Stimulated activated CD4-positive, alpha-beta T cell treated with anti-CD3 and anti-CD28 coated beads, TNF-alpha, amount 100 ng/mL, for 48 hours (primary cell): ENCODE data around the gene OBSCN.

Source experiments
- DNase-seq, 3 donors: peaks; one replicate each; pipeline ENCODE4 v3.0.0-alpha.2; 2020; ENCODE audit warnings: low read depth in 3 of 3

Gene OBSCN

DNA sequence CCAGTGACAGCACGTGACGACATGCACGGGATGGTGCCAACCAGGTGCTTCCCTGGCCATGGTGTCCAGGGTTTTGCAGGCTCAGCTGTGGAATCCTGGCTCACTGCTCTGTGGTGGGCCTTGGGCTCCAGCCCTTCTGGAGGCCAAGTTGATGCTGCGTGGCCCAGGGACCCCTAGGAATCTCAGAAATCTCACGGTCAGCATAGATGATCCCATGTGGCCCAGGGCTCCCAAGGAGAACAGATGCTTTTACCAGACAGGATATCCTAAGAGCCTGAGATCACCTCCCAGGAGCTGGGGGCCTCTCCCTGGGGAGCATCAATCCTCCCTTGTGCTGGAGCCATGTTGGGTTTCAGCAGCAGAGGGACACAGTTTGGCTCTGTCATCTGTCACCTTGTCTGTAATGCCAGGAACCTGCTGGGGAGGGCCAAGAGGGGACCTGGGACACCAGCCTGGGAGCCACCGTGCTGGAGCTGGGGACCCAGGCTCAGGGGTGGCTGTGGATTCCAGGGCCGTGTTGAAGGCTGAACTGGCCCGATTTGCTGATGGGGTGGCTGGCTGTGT, 134.9 kb downstream of the OBSCN start:
- DNase-seq: no peak

- no peak for DNase-seq
Measured at GRCh38 chr1:228343191-228343661, 135.4 kb downstream of the OBSCN start.

DNA sequence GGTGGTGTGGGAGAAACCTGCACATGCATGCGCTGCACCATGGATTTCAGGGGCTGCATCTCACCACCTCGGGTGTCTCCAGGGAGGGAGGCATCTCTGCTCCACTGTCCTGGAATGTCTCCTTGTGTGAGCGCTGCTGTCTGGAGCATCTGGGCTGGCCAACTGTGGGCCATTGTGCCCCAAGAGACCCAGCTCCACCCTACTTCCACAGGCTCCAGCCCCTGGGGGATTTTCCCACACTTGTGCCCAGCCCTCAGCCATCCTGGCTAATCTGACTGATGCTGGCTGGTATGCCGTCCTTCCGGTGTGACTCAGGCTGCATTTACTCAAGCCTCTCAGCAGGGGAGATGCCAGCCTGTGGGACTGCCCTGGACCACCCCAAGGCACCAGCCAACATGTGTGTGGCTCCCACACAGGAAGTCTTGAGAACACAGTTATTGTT, 136.8 kb downstream of the OBSCN start:
- no peak for DNase-seq

DNA sequence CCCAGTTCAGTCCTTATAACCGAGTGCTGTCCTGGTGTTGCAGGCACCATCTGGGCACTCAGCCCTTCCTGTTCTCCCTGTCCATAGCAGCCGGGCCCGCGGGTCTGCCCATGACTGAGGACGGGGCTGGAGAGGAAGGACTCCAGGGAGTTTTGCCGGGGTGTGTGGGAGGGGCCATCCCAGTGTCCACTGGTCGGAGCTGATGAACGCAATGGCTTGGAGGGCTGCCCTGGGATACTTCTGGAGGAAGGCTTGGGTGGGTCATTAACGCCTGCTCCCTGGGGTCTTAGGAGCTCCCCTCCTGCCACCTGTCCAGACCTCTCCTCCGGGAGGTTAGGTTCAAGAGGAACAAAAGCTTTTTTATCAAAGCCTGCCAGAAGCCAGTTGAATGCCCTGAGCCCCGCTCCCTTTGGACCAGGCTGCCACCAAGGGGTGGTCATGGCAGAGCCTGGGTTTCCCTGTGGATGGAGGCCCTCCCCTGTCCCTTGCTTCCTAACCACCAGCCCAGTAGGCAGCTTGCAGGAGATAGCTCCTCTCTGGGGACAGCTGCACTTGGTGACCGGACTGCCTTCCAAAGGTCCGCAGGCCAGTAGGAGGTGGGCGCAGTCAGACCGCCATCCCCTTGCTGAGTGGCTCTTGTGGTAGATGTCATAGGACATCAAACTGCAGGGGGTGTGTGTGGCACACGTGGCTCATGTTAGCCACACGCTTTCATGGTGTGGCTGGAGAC, 137.5 kb downstream of the OBSCN start:
- DNase-seq: no peak

GRCh38 chr1:228346731-228347130, 138.9 kb downstream of the OBSCN start:
- no peak for DNase-seq

- no peak for DNase-seq
Measured at GRCh38 chr1:228347181-228347580, 139.3 kb downstream of the OBSCN start.

DNA sequence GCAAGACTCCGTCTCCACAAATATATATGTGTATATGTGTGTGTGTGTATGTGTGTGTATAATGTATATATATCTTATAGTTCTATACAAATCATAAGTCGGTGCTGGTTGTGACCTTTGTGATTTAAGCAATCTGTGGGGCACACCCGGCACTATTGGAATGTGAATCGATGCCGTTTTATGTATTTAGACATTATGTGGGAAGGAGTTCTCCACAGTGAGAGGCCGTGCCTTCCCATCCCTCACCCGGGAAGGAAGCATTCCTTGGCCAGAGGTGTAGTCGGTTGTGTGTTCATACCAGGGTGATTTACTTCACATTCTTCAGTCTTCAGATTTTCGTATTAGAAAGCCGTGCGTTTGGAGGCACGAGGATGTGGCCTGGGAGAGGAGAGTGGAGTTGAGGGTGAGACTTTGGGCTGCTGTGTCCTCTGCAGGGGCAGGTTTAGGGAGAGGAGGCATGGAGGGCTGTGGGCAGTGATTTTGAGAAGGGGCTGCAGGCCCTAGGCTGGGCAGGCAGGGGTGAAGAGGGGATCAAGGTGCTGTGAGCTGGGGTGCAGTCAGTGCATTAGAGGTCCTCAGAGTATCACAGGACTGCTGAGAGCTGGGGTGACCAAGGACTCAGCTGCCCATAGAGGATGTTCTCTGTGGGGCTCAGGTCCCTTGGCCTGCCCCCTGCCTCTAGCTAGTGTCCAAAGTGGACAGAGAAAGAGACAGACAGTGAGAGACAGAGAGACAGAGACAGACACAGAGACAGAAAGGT, 141.0 kb downstream of the OBSCN start:
- no peak for DNase-seq

- no peak for DNase-seq
Measured at GRCh38 chr1:228349701-228350171, 141.9 kb downstream of the OBSCN start.

GRCh38 chr1:228350179-228350742, 142.4 kb downstream of the OBSCN start:
- no peak for DNase-seq

DNA sequence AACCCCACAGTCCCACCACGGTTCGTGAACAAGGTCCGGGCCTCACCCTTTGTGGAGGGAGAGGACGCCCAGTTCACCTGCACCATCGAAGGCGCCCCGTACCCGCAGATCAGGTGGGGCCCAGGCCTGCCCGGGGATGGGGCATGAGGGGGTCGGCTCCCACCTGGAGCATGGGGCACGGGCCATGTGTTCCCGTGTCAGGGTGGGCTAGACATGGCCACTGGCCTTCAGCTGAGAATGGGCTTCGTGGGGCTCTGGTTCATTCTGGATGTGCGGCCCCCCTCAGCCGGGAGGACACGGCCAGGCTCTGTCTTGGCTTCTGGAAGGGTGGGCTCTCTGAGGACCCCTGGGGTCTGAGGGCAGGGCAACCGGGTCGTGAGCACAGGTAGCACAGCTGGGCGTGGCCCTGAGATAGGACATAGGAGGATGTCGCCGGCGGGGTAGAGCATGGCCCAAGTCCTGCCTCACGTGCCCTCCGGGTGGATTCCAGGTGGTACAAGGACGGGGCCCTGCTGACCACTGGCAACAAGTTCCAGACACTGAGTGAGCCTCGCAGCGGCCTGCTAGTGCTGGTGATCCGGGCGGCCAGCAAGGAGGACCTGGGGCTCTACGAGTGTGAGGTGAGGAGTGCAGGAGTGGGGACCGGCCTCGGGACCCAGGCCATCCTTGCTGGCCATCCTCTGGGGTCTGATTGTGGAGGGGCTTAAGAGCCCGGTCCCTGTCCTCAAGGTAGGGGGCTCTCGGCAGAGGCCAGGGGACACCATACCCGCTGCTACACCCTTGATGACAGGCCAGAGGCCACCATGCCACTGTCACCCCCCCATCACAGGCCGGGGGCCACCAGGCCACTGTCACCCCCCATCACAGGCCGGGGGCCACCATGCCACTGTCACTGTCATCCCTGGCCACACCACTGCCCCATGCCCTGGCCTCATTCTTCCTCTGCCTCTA, 143.3 kb downstream of the OBSCN start:
- no peak for DNase-seq

- DNase-seq: no peak
Measured at GRCh38 chr1:228351850-228352249, 144.0 kb downstream of the OBSCN start.

- DNase-seq: no peak
Measured at GRCh38 chr1:228352677-228353481, 145.0 kb downstream of the OBSCN start.

- DNase-seq: no peak
Measured at GRCh38 chr1:228353601-228354371, 145.9 kb downstream of the OBSCN start.

- no peak for DNase-seq
Measured at GRCh38 chr1:228354390-228355320, 146.8 kb downstream of the OBSCN start.

- DNase-seq: no peak
Measured at GRCh38 chr1:228356897-228357680, 149.2 kb downstream of the OBSCN start.

- no peak for DNase-seq
Measured at GRCh38 chr1:228358039-228358763, 150.4 kb downstream of the OBSCN start.
